Neuronal stem cell (in vitro differentiated cells): Measurements from ENCODE around the gene RNF150.

ENCODE experiments used
- DNase-seq: peaks from one replicate; pipeline ENCODE4 v3.0.0-alpha.2; 2013; ENCODE audit warnings: low spot score
- H2AFZ ChIP-seq: one replicate; pipeline ENCODE4 v1.6.1; 2013; ENCODE audit warnings: mild to moderate bottlenecking, low read length, inconsistent platforms
- H2AK5ac ChIP-seq: 2 replicates; pipeline ENCODE4 v1.6.1; 2013; ENCODE audit warnings: low read depth, mild to moderate bottlenecking, inconsistent platforms, low read length, moderate library complexity, mixed read lengths
- H2BK120ac ChIP-seq: 2 replicates; pipeline ENCODE4 v1.6.1; 2013; ENCODE audit warnings: low read depth, mild to moderate bottlenecking, inconsistent platforms, low read length, moderate library complexity, mixed read lengths
- H2BK12ac ChIP-seq: one replicate; pipeline ENCODE4 v1.6.1; 2013; ENCODE audit warnings: low read length, inconsistent platforms
- H2BK15ac ChIP-seq: 2 replicates; pipeline ENCODE4 v1.6.1; 2013; ENCODE audit warnings: mild to moderate bottlenecking, low read length, inconsistent platforms, mixed read lengths
- H2BK5ac ChIP-seq: one replicate; pipeline ENCODE4 v1.6.1; 2013; ENCODE audit warnings: inconsistent platforms, mild to moderate bottlenecking, low read length, moderate library complexity
- H3K14ac ChIP-seq: one replicate; pipeline ENCODE4 v1.6.1; 2013; ENCODE audit warnings: low read length, inconsistent platforms
- H3K18ac ChIP-seq: 2 replicates; pipeline ENCODE4 v1.6.1; 2013; ENCODE audit warnings: low read length, inconsistent platforms
- H3K23ac ChIP-seq: 2 replicates; pipeline ENCODE4 v1.6.1; 2013; ENCODE audit warnings: low read depth, mild to moderate bottlenecking, mixed read lengths, low read length, inconsistent platforms; ENCODE audit not compliant: poor library complexity
- H3K27ac ChIP-seq: replicated peaks from 3 replicates; pipeline ENCODE4 v1.5.1; 2013; ENCODE audit warnings: low read length, inconsistent platforms
- H3K27me3 ChIP-seq, 3 experiments: 2 replicates each; pipeline ENCODE4 v1.6.1; 2013; ENCODE audit warnings: low read length in 3 of 3, mild to moderate bottlenecking in 2 of 3, inconsistent platforms in 1 of 3, low read depth in 1 of 3, mixed read lengths in 1 of 3, moderate library complexity in 1 of 3; ENCODE audit not compliant: control insufficient read depth in 3 of 3, insufficient read depth in 3 of 3
- H3K36me3 ChIP-seq, 2 donors: replicated peaks in 1 of 2; 2 replicates each; pipeline ENCODE4 v1.6.1; 2013; ENCODE audit warnings: low read length in 2 of 2; ENCODE audit not compliant: control insufficient read depth in 2 of 2, insufficient read depth in 2 of 2
- H3K4ac ChIP-seq: 2 replicates; pipeline ENCODE4 v1.6.1; 2013; ENCODE audit warnings: inconsistent platforms, mild to moderate bottlenecking, low read length, moderate library complexity
- H3K4me1 ChIP-seq, 2 donors: 1 replicate in 1 of 2; 2 replicates in 1 of 2; pipeline ENCODE4 v1.6.1; 2013; ENCODE audit warnings: low read length in 2 of 2, low read depth in 1 of 2; ENCODE audit not compliant: control insufficient read depth in 2 of 2, insufficient read depth in 1 of 2
- H3K4me2 ChIP-seq: one replicate; pipeline ENCODE4 v1.6.1; 2013; ENCODE audit warnings: mild to moderate bottlenecking, low read length, inconsistent platforms; ENCODE audit not compliant: insufficient read depth, poor library complexity, severe bottlenecking
- H3K4me3 ChIP-seq, 2 donors: 2 replicates each; pipeline ENCODE4 v1.5.1; 2013; ENCODE audit warnings: low read length in 2 of 2, mild to moderate bottlenecking in 2 of 2, inconsistent platforms in 1 of 2, moderate library complexity in 1 of 2
- H3K79me1 ChIP-seq: one replicate; pipeline ENCODE4 v1.6.1; 2013; ENCODE audit warnings: low read depth, mild to moderate bottlenecking, inconsistent platforms, low read length, moderate library complexity
- H3K9ac ChIP-seq: one replicate; pipeline ENCODE4 v1.6.1; 2013; ENCODE audit warnings: mild to moderate bottlenecking, low read depth, low read length, inconsistent platforms; ENCODE audit not compliant: poor library complexity
- H3K9me3 ChIP-seq, 2 donors: replicated peaks in 1 of 2; 2 replicates each; pipeline versions ENCODE3 to v1.6.1; 2013; ENCODE audit warnings: low read length in 2 of 2, mild to moderate bottlenecking in 2 of 2, inconsistent platforms in 1 of 2, low read depth in 1 of 2, mixed read lengths in 1 of 2, moderate library complexity in 1 of 2; ENCODE audit not compliant: control insufficient read depth in 2 of 2, insufficient read depth in 1 of 2
- H4K8ac ChIP-seq: one replicate; pipeline ENCODE4 v1.6.1; 2013; ENCODE audit warnings: low read depth, mild to moderate bottlenecking, inconsistent platforms, low read length, moderate library complexity
- H4K91ac ChIP-seq: one replicate; pipeline ENCODE4 v1.6.1; 2013; ENCODE audit warnings: low read length, low read depth, mild to moderate bottlenecking, inconsistent platforms; ENCODE audit not compliant: poor library complexity
- WGBS, 2 donors: extraction: QIAGEN DNeasy Blood & Tissue Kit; methylation state at CpG; one replicate each; pipeline ENCODE4 v1.1.7; 2013; ENCODE audit warnings: missing lambda C conversion rate in 2 of 2, mixed read lengths in 1 of 2; ENCODE audit not compliant: insufficient read length in 2 of 2, insufficient replicate concordance in 1 of 2; ENCODE audit errors: extremely low coverage in 2 of 2; 5-methylcytosine and 5-hydroxymethylcytosine counted together

RNF150 gene

DNA sequence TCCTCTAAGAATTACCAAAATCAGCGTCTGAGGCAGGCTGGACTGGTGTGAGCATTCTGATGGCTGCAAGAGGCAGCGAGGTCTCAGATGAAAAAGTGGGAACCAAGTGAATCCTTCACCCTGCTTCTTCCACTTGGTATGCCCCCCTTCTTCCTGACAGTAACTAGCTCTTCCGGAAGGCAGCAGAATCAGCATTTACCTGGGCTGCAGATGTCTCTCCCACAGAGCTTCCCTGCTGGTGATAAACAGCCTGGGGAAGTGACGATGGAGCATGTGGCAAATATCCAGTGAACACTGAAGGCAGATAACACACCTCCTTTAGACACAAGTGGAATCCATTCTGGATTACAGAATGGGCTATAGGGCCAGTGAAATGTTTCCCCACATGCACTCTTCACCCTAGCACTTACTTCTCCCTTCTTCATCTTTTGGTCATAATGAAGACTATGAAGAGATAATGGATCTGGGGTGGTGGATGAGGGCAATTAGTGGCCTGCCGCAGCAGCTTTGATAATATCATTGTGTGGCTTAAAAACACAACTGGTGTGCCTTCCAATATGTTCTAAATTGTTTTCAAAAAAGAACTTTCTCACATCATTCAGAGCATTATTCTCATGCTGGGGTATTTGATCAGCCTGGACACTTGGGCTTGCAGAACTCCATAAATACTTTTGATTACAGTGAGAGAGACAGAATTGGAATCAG, 316.3 kb downstream of the RNF150 start:
- Histone ChIP-seq H3K27me3 (peaks cover 0 to 3% (median 0%) of the 10 kb centered on the region in 3 experiments), H3K4me1 (no peaks in the 10 kb centered on the region), H2AK5ac (no peak overlapping the region), H3K9ac (no peak overlapping the region), H3K9me3 (no peaks in the 10 kb centered on the region), H3K79me1 (no peaks in the 10 kb centered on the region), H2BK5ac (no peak overlapping the region), H3K4me2 (no peak overlapping the region), H4K91ac (no peak overlapping the region), H3K14ac (no peak overlapping the region), H3K4me3 (no peak overlapping the region), H2AFZ (no peak overlapping the region), H2BK120ac (no peak overlapping the region), H2BK15ac (no peak overlapping the region), H3K36me3 (no peaks in the 10 kb centered on the region), H3K27ac (no peak overlapping the region), H3K23ac (no peak overlapping the region), H4K8ac (no peak overlapping the region), H3K18ac (no peak overlapping the region), H2BK12ac (no peak overlapping the region), H3K4ac (no peak overlapping the region)
- DNase-seq = no peak
- no CpG with 5 or more reads among the region's 5 CpGs for WGBS, 2 donors

DNA sequence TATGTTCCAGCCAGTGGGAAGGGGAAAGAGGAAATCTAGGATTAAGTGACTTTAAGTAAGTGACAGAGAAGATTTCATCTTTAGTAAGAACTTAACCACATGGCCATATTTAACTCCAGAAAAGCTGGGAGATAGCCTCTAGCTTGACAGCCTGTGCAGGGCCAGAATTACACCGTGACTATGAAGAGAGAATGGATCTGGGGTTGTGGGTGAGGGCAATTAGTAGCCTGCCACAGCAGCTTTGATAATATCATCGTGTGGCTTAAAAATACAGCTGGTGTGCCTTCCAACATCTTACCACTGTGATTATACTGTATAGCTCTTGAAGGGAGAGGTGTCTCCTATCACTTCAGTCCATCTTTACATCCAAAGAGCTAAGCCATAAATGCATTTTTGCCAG, 319.5 kb downstream of the RNF150 start:
- no CpG with 5 or more reads among the region's 2 CpGs for WGBS, 2 donors

DNA sequence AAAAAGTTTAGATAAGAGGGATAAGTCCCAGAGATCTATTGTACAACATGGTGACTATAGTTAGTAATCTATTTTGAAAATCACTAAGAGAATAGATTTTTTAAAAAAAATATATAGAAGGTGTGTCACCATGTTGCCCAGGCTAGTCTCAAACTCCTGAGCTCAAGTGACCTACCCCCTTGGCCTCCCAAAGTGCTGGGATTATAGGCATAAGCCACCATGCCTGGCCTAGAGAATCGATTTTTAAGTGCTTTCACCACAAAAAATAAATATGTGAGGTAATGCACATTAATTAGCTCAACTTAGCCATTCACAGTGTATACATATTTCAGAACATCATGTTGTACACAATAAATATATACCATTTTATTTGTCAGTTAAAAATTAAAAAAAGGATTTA, 320.4 kb downstream of the RNF150 start:
- no peak overlapping the region for H3K4me3 ChIP-seq
- H4K8ac ChIP-seq = no peak overlapping the region
- H3K9ac ChIP-seq = no peak overlapping the region
- H3K4ac ChIP-seq = no peak overlapping the region
- H3K14ac ChIP-seq = no peak overlapping the region
- H3K18ac ChIP-seq = no peak overlapping the region
- no peak overlapping the region for H3K27ac ChIP-seq
- no peak overlapping the region for H2BK12ac ChIP-seq
- no peak overlapping the region for H2BK5ac ChIP-seq
- H3K79me1 ChIP-seq = no peaks in the 10 kb centered on the region
- no peaks in the 10 kb centered on the region for H3K9me3 ChIP-seq
- H3K27me3 ChIP-seq = peaks cover 0 to 13% (median 0%) of the 10 kb centered on the region in 3 experiments
- H3K4me2 ChIP-seq = no peak overlapping the region
- no peak overlapping the region for H2AFZ ChIP-seq
- no peak overlapping the region for H3K23ac ChIP-seq
- H2AK5ac ChIP-seq = no peak overlapping the region
- H4K91ac ChIP-seq = no peak overlapping the region
- DNase-seq = no peak
- H2BK15ac ChIP-seq = no peak overlapping the region
- H3K36me3 ChIP-seq = no peaks in the 10 kb centered on the region
- WGBS, 2 donors = no CpG with 5 or more reads among the region's 1 CpG
- no peaks in the 10 kb centered on the region for H3K4me1 ChIP-seq
- H2BK120ac ChIP-seq = no peak overlapping the region

More for the DNA sequence above, 319.5 kb downstream of the RNF150 start:
- no peak overlapping the region for H3K4me3 ChIP-seq
- H3K18ac ChIP-seq = no peak overlapping the region
- H3K27ac ChIP-seq = no peak overlapping the region
- H4K91ac ChIP-seq = no peak overlapping the region
- no peak overlapping the region for H3K9ac ChIP-seq
- H2BK15ac ChIP-seq = no peak overlapping the region
- no peak overlapping the region for H2BK120ac ChIP-seq
- H3K4me2 ChIP-seq = no peak overlapping the region
- H3K36me3 ChIP-seq = no peaks in the 10 kb centered on the region
- H3K79me1 ChIP-seq = no peaks in the 10 kb centered on the region
- no peak overlapping the region for H2AK5ac ChIP-seq
- H3K4me1 ChIP-seq = no peaks in the 10 kb centered on the region
- no peak overlapping the region for H3K14ac ChIP-seq
- H2BK12ac ChIP-seq = no peak overlapping the region
- H2AFZ ChIP-seq = no peak overlapping the region
- H2BK5ac ChIP-seq = no peak overlapping the region
- DNase-seq = no peak
- no peak overlapping the region for H3K4ac ChIP-seq
- peaks cover 0 to 13% (median 0%) of the 10 kb centered on the region in 3 experiments for H3K27me3 ChIP-seq
- no peak overlapping the region for H4K8ac ChIP-seq
- H3K9me3 ChIP-seq = no peaks in the 10 kb centered on the region
- no peak overlapping the region for H3K23ac ChIP-seq

DNA sequence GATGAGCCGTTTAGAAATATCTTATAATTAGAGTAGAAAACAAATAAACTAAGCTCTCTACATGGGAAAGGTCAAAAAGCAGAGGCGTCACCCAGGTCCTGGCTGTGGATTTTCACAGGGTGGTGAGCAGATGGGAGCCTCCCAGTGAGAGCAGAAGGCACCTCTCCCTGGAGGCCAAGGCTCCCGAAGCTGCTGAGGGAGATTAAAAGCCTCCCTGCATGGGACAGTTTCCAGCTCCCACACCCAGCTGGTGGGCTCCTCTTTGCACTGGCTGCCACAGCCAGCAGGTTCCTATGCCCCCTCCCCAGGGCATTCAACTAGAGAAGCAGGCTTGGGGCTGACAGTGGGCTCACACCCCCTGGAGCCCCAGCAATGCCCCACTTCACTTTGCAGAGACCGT, 321.8 kb downstream of the RNF150 start:
- Histone ChIP-seq H2AFZ (no peak overlapping the region), H3K23ac (no peak overlapping the region), H4K8ac (no peak overlapping the region), H3K9me3 (no peaks in the 10 kb centered on the region), H2BK15ac (peak overlapping the region; percentile 56), H3K14ac (no peak overlapping the region), H3K27ac (no peak overlapping the region), H3K36me3 (no peaks in the 10 kb centered on the region), H3K4me3 (no peak overlapping the region), H2BK120ac (no peak overlapping the region), H3K4me2 (no peak overlapping the region), H3K4ac (no peak overlapping the region), H2AK5ac (peak overlapping the region; percentile 20), H3K9ac (no peak overlapping the region), H3K79me1 (no peaks in the 10 kb centered on the region), H3K4me1 (no peaks in the 10 kb centered on the region), H2BK5ac (no peak overlapping the region), H3K27me3 (peaks cover 0 to 13% (median 0%) of the 10 kb centered on the region in 3 experiments), H4K91ac (no peak overlapping the region), H3K18ac (no peak overlapping the region), H2BK12ac (peak overlapping the region; percentile 25)
- WGBS, 2 donors = no CpG with 5 or more reads among the region's 4 CpGs
- no peak for DNase-seq
